ENCODE data around the gene CLP1. TPM values are rescaled to one million over a fixed set of nuclear protein-coding genes. Genes with fewer than 3 reads are reported as not detected.
"Not testable (repeated sequence)": the region's sequence is repeated elsewhere in the genome, so short reads cannot be mapped to it uniquely, and the experiment has no call there.

Gene CLP1
- polyA plus RNA-seq, 3 donors: 15.2 to 17.9 (median 15.8) TPM

GRCh38 chr11:57653163-57653562 is 4.4 kb upstream of the CLP1 start:
- DNase-seq: no peak

- no peak for DNase-seq
Observed at GRCh38 chr11:57656885-57657193, 723 bp upstream of the CLP1 start.

DNA sequence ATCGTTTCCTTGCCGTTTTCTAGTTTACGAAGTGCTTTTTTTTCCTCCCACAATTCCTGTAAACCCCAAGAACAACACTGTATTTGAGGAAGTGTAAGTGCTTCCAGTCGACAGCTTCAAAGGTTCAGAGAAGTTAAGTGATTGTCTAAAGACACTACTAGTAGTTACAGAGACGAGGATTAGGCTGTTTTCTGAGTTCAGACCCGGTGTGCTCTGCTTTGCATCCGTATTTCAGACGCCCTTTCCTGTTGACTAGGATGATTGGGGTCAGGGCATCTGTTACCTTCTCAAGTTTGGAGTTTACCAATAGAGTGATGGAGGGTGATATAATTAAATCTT is 430 bp downstream of the CLP1 start:
- DNase-seq: no peak

DNA sequence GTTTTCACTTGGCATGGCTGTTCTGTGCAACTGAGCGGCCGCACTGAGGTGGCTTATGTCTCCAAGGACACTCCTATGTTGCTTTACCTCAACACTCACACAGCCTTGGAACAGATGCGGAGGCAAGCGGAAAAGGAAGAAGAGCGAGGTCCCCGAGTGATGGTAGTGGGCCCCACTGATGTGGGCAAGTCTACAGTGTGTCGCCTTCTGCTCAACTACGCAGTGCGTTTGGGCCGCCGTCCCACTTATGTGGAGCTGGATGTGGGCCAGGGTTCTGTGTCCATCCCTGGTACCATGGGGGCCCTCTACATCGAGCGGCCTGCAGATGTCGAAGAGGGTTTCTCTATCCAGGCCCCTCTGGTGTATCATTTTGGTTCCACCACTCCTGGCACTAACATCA is 2.1 kb downstream of the CLP1 start:
- DNase-seq: no peak

- no peak for DNase-seq
Observed at GRCh38 chr11:57662893-57663292, 5.3 kb downstream of the CLP1 start.

GRCh38 chr11:57663975-57664374 is 6.4 kb downstream of the CLP1 start:
- no peak for DNase-seq

DNA sequence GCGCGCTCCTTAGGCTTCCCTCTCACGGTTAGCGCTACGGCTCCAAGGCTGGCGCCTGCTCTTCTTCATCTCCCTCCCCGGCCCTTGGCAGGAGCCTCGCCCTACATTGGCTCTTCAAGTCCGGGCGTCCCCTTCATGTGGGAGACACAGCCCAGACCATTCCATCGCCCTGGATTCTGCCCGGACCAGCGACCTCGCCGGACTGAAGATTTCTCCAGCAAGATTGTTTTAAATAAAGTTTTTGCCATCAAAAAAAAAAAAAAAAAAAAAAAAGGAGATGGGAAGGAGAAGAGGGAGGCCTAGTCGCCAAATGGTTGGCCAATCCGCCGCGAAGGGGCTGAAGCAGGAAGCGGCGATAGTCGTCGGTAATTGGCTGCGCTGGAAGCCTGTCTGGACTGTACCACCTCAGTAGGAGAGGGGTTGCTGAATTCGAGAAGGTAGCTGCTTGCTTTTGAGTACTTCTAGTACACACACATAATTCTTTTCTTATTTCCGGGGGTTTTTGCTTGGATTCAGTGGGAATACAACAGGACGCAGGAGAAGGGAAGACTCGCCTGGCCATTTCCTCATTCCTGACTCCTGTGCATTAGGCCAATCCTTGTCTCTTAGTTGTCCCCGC is 9.7 kb downstream of the CLP1 start:
- peak; percentile 97 for DNase-seq

GRCh38 chr11:57667736-57668433 is 10.3 kb downstream of the CLP1 start, which contains the start of gene ZDHHC5:
ZDHHC5 (plus strand) TSS chr11:57668114; CDS start chr11:57673091, 4,977 bp downstream.
- DNase-seq: peak; percentile 99

- DNase-seq: no peak
Observed at GRCh38 chr11:57668434-57668782, 10.8 kb downstream of the CLP1 start.

- DNase-seq: no peak
Observed at GRCh38 chr11:57674251-57674650, 16.7 kb downstream of the CLP1 start.

DNA sequence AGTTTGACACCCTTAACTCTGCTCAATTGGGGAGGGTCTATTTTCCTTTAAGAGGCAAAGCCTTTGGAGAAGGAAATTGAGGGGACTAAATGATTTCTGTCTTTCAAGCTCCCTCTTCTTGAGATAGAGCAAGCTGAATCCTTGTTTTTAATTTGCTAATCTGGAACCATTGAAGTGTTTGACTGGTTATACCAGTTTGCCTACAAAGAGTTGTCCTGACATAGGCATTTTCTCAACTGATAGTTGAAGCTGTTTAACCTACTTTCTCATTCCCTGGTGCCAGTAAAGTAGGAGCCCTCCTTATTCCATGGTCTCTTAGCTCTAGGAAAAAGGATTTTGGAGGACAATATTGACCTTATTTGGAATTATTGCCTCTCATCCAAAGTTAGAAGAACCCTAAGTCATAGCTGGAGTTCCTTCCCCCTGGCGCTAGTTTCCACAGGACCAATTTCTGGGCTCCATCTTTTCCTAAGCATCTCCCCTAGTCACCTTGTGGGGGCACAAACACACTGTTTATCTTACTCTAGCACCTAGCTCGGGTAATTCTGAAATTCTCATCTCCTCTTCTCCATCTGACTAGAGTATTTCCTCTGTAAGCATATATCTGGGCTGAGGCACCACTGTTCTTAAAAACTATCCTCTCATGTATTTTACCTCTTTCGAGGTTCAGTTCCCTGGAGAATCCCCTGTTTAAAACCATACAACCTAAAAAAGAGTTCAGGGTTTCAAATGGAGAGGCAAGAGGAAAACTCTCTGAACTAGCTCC is 17.8 kb downstream of the CLP1 start:
- no peak for DNase-seq

GRCh38 chr11:57679396-57679795 is 21.8 kb downstream of the CLP1 start:
- no peak for DNase-seq

DNA sequence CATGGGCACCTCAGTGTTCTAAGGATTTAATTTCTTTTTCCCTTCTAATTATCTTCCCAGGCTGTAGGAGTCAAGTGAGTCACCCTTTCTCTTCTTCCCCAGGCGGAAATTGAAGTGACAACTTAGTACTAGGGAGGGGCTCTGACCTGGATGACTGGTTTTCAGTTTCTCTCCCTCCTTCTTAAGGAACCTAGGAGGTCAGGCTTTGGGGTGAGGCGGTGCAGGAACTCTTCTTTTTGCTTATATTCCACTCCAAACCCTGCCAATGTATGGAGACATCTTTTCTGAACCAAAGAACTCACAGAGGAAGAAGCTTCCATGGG is 23.0 kb downstream of the CLP1 start:
- no peak for DNase-seq

GRCh38 chr11:57681168-57681567 is 23.6 kb downstream of the CLP1 start:
- DNase-seq: no peak

DNA sequence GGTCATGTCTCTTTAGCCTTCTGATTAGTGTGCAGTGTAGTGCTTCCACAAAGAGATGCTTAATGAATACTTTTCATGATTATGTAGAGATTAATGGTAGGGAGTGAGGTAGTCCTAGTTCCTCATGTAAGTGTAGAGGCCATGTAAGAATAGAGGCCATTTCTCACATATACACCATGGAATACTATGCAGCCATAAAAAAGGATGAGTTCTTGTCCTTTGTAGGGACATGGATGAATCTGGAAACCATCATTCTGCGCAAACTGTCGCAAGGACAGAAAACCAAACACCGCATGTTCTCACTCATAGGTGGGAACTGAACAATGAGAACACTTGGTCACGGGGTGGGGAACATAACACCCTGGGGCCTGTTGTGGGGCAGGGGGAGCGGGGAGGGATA is 32.9 kb downstream of the CLP1 start:
- DNase-seq: not testable (repeated sequence)

DNA sequence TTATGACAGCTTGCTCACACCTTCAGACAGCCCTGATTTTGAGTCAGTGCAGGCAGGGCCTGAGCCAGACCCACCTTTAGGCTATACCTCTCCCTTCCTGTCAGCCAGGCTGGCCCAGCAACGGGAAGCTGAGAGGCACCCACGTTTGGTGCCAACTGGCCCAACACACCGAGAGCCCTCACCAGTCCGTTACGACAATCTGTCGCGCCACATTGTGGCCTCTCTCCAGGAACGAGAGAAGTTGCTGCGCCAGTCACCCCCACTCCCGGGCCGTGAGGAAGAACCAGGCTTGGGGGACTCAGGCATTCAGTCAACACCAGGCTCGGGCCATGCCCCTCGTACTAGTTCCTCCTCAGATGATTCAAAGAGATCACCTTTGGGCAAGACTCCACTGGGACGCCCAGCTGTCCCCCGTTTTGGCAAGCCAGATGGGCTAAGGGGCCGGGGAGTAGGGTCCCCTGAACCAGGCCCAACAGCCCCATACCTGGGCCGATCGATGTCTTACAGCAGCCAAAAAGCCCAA is 41.3 kb downstream of the CLP1 start:
- no peak for DNase-seq

- no peak for DNase-seq
Observed at GRCh38 chr11:57699813-57700212, 42.3 kb downstream of the CLP1 start.

DNA sequence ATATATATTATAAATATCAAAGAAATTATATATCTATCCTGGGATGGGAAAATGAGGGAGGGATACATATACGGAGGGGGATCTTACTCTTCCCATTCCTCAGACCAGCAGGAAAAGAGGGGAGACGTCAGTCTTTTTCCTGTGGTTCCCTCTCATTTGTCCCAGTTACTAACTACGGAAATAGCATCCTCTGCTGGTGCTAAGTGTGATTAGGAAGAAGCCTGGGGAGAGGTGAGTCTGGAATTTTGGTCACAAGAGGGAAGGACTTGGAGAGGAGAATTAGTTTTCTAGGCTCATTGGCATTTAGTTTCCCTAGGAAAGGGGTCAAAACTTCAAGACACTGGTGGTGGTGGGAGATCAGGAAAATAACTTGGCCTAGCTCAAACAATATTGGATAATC is 42.9 kb downstream of the CLP1 start:
- no peak for DNase-seq

- no peak for DNase-seq
Observed at GRCh38 chr11:57703341-57703740, 45.8 kb downstream of the CLP1 start.

DNA sequence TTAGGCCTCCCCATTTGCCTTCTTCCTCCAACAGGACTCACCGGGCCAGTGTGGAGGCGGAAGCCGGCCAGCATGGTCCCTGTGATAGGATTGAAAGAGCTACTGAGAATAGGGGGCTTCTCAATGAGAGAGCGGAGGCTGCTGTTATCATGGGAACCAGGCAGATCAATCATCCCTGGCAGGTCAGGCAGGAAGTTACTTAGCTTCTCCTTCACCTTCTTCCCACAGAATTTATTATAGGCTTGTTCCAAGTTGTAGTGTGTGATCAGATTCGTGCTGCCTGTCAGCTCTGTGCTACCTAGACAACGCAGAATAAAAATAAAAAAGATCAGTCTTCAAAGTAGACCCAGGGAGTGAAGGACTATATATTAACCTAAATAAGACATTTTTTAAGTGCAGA is 47.4 kb downstream of the CLP1 start:
- DNase-seq: no peak

GRCh38 chr11:57705432-57705831 is 47.9 kb downstream of the CLP1 start:
- not testable (repeated sequence) for DNase-seq

DNA sequence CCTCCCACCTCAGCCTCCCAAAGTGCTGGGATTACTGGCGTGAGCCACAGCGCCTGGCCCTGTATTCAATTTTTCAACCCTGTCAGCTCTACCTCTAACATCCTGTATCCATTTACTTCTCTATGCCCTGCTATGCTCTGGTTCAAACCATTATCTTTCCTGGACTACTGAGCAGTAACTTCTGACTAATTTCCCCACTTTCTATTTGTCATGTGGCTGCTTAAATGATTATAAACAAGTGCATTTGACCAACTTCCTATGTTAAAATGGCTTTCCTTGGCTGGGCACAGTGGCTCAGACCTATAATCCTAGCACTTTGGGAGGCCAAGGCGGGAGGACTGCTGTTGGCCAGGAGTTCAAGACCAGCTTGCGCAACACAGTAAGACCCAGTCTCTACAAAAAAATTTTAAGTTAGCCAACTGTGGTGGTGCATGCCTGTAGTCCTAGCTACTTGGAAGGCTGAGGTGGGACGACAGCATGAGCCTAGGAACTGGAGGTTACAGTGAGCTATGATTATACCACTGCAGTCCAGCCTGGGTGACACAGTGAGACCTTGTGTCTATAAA is 52.3 kb downstream of the CLP1 start:
- DNase-seq: no peak
